HepG2 (cell line): ENCODE results near the gene RPS27L. TPM values are rescaled to one million over a fixed set of nuclear protein-coding genes. Genes with fewer than 3 reads are reported as not detected.
A peak's percentile ranks its signal among the peaks of the same experiment; 100 is the strongest.

ENCODE experiments used
- CTCF ChIP-seq: sonication (generic); formaldehyde crosslinking; IDR thresholded peaks from 2 replicates; pipeline ENCODE4 v1.5.0; 2020; ENCODE audit warnings: mild to moderate bottlenecking, missing genetic modification reagents, moderate library complexity
- DR1 ChIP-seq: sonication (generic); formaldehyde crosslinking; IDR thresholded peaks from 2 replicates; pipeline ENCODE4 v1.8.0; 2021; ENCODE audit warnings: mild to moderate bottlenecking, missing genetic modification reagents, inconsistent platforms
- GABPB1 ChIP-seq: IDR thresholded peaks from 2 replicates; pipeline ENCODE4 v1.6.1; 2016; ENCODE audit warnings: mild to moderate bottlenecking, missing genetic modification reagents, moderate library complexity, missing compliant biosample characterization
- HMG20B ChIP-seq: conservative IDR thresholded peaks from 2 replicates; pipeline ENCODE4 v1.6.1; 2016; ENCODE audit warnings: missing genetic modification reagents, missing compliant biosample characterization
- HNRNPH1 ChIP-seq: fragments of 200-400 bp; formaldehyde crosslinking; optimal IDR thresholded peaks from 2 replicates; pipeline ENCODE3; 2017; ENCODE audit warnings: mild to moderate bottlenecking, low read depth, low read length
- KDM3A ChIP-seq: IDR thresholded peaks from 2 replicates; pipeline ENCODE4 v1.6.1; 2018; ENCODE audit warnings: low read depth, missing compliant biosample characterization
- KDM5B ChIP-seq: sonication (generic); formaldehyde crosslinking; IDR thresholded peaks from 2 replicates; pipeline ENCODE4 v1.4.0; 2020; ENCODE audit warnings: missing genetic modification reagents, mild to moderate bottlenecking, borderline replicate concordance
- NFRKB ChIP-seq: fragments of 450-650 bp; IDR thresholded peaks from 2 replicates; pipeline ENCODE4 v1.6.1; 2017
- PAF1 ChIP-seq: IDR thresholded peaks from 2 replicates; pipeline ENCODE4 v1.6.1; 2016; ENCODE audit warnings: missing genetic modification reagents, missing compliant biosample characterization
- PITX1 ChIP-seq: sonication (generic); formaldehyde crosslinking; IDR thresholded peaks from 2 replicates; pipeline ENCODE4 v1.5.1; 2020; ENCODE audit warnings: mild to moderate bottlenecking, missing genetic modification reagents
- RFX1 ChIP-seq: fragments of 450-650 bp; IDR thresholded peaks from 2 replicates; pipeline ENCODE4 v1.6.1; 2017
- THAP9 ChIP-seq: sonication (generic); formaldehyde crosslinking; IDR thresholded peaks from 2 replicates; pipeline ENCODE4; 2020; ENCODE audit warnings: missing genetic modification reagents, mild to moderate bottlenecking, borderline replicate concordance
- THYN1 ChIP-seq: sonication (generic); formaldehyde crosslinking; IDR thresholded peaks from 2 replicates; pipeline ENCODE4 v1.8.1; 2023; ENCODE audit warnings: low read depth, mild to moderate bottlenecking, moderate library complexity, missing genetic modification reagents, borderline replicate concordance
- ZNF451 ChIP-seq: sonication (generic); formaldehyde crosslinking; IDR thresholded peaks from 2 replicates; pipeline ENCODE4 v1.5.0; 2020; ENCODE audit warnings: mild to moderate bottlenecking, missing genetic modification reagents
- polyA plus RNA-seq, 8 experiments: library from polyadenylated mRNA; depleted of rRNA in 3 of 8; stranded (reverse) in 7 of 8; unstranded in 1 of 8; fragments of >200 nt; fragmentation: Illumina TruSeq in 4 of 8; extraction: Trizol in 4 of 8; gene quantifications; 2 replicates each; pipeline versions ENCODE4 v1.2.1 to v1.2.3, GENCODE V29; 2011 to 2016; ENCODE audit warnings: low read depth in 4 of 8, missing spikeins in 1 of 8, mixed read lengths in 1 of 8; ENCODE audit not compliant: insufficient read depth in 1 of 8
- total RNA-seq, 5 experiments: library from RNA; depleted of rRNA; stranded (reverse); fragments of >200 nt; fragmentation: Illumina TruSeq; extraction: Trizol; gene quantifications; 2 replicates each; pipeline ENCODE4 v1.2.3, GENCODE V29; 2016; ENCODE audit warnings: low read depth in 1 of 5
- TF ChIP-seq, protein P1 (sequence below): sonication (generic); formaldehyde crosslinking; IDR thresholded peaks from 2 replicates; pipeline ENCODE4 v1.8.0; 2022; ENCODE audit warnings: low read depth, missing genetic modification reagents
- TF ChIP-seq, protein P2 (sequence below): sonication (generic); formaldehyde crosslinking; IDR thresholded peaks from 2 replicates; pipeline ENCODE4 v1.4.0; 2020; ENCODE audit warnings: mild to moderate bottlenecking, low read depth, missing genetic modification reagents
- TF ChIP-seq, protein P3 (sequence below): sonication (generic); formaldehyde crosslinking; IDR thresholded peaks from 2 replicates; pipeline ENCODE4 v1.5.1; 2020; ENCODE audit warnings: mild to moderate bottlenecking, missing genetic modification reagents

RPS27L gene
- total and polyA plus RNA-seq, 2 of the 13 experiments (the other 11 are each of a cell fraction or from before 2014, with no cell fraction given) = 231 to 433 TPM

- TF ChIP-seq HNRNPH1 (peak; percentile 57), GABPB1 (CRISPR knock-in tag) (peak; percentile 96), ZNF451 (CRISPR knock-in tag) (peak; percentile 90), HMG20B (no peak), PITX1 (CRISPR knock-in tag) (peak; percentile 71), KDM5B (CRISPR knock-in tag) (peak; percentile 63; the same call in 1 of the 2 replicates), RFX1 (no peak), DR1 (CRISPR knock-in tag) (peak; percentile 81), KDM3A (CRISPR knock-in tag) (peak; percentile 48; the same call in 1 of the 2 replicates), CTCF (CRISPR knock-in tag) (no peak), THAP9 (peak; percentile 69; the same call in 1 of the 2 replicates), NFRKB (no peak), THYN1 (no peak), PAF1 (CRISPR knock-in tag) (no peak)
- TF ChIP-seq, protein P1, sequence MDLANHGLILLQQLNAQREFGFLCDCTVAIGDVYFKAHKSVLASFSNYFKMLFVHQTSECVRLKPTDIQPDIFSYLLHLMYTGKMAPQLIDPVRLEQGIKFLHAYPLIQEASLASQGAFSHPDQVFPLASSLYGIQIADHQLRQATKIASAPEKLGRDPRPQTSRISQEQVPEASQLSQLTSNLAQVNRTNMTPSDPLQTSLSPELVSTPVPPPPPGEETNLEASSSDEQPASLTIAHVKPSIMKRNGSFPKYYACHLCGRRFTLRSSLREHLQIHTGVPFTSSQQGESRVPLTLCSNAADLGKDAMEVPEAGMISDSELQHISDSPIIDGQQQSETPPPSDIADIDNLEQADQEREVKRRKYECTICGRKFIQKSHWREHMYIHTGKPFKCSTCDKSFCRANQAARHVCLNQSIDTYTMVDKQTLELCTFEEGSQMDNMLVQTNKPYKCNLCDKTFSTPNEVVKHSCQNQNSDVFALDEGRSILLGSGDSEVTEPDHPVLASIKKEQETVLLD (CRISPR knock-in tag) = 0 out of 2 replicates have a peak, but pooled peaks have one; percentile 65
- TF ChIP-seq, protein P2, sequence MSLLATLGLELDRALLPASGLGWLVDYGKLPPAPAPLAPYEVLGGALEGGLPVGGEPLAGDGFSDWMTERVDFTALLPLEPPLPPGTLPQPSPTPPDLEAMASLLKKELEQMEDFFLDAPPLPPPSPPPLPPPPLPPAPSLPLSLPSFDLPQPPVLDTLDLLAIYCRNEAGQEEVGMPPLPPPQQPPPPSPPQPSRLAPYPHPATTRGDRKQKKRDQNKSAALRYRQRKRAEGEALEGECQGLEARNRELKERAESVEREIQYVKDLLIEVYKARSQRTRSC (CRISPR knock-in tag) = no peak
- TF ChIP-seq, protein P3, sequence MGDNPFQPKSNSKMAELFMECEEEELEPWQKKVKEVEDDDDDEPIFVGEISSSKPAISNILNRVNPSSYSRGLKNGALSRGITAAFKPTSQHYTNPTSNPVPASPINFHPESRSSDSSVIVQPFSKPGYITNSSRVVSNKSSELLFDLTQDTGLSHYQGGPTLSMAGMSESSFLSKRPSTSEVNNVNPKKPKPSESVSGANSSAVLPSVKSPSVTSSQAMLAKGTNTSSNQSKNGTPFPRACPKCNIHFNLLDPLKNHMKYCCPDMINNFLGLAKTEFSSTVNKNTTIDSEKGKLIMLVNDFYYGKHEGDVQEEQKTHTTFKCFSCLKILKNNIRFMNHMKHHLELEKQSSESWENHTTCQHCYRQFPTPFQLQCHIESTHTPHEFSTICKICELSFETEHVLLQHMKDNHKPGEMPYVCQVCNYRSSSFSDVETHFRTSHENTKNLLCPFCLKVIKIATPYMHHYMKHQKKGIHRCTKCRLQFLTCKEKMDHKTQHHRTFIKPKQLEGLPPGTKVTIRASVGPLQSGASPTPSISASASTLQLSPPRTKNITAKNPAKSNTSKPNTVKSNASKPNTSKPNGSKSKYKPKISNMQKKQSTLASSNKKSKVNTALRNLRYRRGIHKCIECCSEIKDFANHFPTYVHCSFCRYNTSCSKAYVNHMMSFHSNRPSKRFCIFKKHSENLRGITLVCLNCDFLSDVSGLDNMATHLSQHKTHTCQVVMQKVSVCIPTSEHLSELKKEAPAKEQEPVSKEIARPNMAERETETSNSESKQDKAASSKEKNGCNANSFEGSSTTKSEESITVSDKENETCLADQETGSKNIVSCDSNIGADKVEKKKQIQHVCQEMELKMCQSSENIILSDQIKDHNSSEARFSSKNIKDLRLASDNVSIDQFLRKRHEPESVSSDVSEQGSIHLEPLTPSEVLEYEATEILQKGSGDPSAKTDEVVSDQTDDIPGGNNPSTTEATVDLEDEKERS = no peak; the same call in 1 of the 2 replicates
Observed at GRCh38 chr15:63157118-63157843, at the start of gene RPS27L (continued).
